Vagina (tissue), 2 donors: ENCODE measurements around the gene PAQR5. TPM values are rescaled to one million over a fixed set of nuclear protein-coding genes. Genes with fewer than 3 reads are reported as not detected.

ENCODE experiments used
- DNase-seq, 2 donors: peaks; one replicate each; pipeline ENCODE4 v3.0.0-alpha.2; 2017; ENCODE audit errors: extremely low spot score in 2 of 2
- H3K27ac ChIP-seq: fragments of 200-600 bp; sonication (generic); one replicate; pipeline ENCODE4 v1.5.1; 2019
- H3K27me3 ChIP-seq: fragments of 200-600 bp; sonication (generic); one replicate; pipeline ENCODE4 v1.5.1; 2019
- H3K36me3 ChIP-seq, 2 donors: fragments of 200-600 bp; sonication (generic); one replicate each; pipeline ENCODE4 v1.5.1; 2017 to 2019
- H3K4me1 ChIP-seq: fragments of 200-600 bp; sonication (generic); one replicate; pipeline ENCODE4 v1.5.1; 2019
- H3K4me3 ChIP-seq, 2 donors: fragments of 200-600 bp; sonication (generic); 1 replicate in 1 of 2; 2 replicates in 1 of 2; pipeline ENCODE4 v1.5.1; 2016 to 2019
- H3K9me3 ChIP-seq: fragments of 200-600 bp; sonication (generic); one replicate; pipeline ENCODE4 v1.5.1; 2019
- POLR2A ChIP-seq, 2 donors: fragments of 450-650 bp; IDR thresholded peaks; one replicate each; pipeline ENCODE4 v1.6.1; 2017; ENCODE audit warnings: antibody characterized with exemption in 2 of 2, mild to moderate bottlenecking in 2 of 2, moderate library complexity in 2 of 2
- POLR2AphosphoS5 ChIP-seq, 2 donors: sonication (generic); formaldehyde crosslinking; IDR thresholded peaks; one replicate each; pipeline ENCODE4 v1.9.0; 2017; ENCODE audit warnings: antibody characterized with exemption in 2 of 2, mild to moderate bottlenecking in 2 of 2, low read depth in 1 of 2; ENCODE audit not compliant: insufficient read depth in 1 of 2
- intact Hi-C: fragments of 100-400 bp; cut with DNase I; formaldehyde crosslinking; loops from one replicate; pipeline ENCODE4 v1.15.1; 2023
- total RNA-seq: library from RNA; depleted of rRNA; stranded (reverse); fragments of >200 nt; gene quantifications from one replicate; pipeline ENCODE4 v1.2.3, GENCODE V29; 2016
- TF ChIP-seq, protein P1 (sequence below), 3 experiments: fragments of 450-650 bp in 2 of 3; fragments of 200-600 bp in 1 of 3; sonication (generic) in 1 of 3; IDR thresholded peaks; one replicate each; pipeline ENCODE4 v1.5.1; 2017 to 2019; ENCODE audit warnings: antibody characterized with exemption in 3 of 3, mild to moderate bottlenecking in 2 of 3, moderate library complexity in 2 of 3

Gene PAQR5
- total RNA-seq, 1 donor from 2014 or later: 9.1 TPM

DNA sequence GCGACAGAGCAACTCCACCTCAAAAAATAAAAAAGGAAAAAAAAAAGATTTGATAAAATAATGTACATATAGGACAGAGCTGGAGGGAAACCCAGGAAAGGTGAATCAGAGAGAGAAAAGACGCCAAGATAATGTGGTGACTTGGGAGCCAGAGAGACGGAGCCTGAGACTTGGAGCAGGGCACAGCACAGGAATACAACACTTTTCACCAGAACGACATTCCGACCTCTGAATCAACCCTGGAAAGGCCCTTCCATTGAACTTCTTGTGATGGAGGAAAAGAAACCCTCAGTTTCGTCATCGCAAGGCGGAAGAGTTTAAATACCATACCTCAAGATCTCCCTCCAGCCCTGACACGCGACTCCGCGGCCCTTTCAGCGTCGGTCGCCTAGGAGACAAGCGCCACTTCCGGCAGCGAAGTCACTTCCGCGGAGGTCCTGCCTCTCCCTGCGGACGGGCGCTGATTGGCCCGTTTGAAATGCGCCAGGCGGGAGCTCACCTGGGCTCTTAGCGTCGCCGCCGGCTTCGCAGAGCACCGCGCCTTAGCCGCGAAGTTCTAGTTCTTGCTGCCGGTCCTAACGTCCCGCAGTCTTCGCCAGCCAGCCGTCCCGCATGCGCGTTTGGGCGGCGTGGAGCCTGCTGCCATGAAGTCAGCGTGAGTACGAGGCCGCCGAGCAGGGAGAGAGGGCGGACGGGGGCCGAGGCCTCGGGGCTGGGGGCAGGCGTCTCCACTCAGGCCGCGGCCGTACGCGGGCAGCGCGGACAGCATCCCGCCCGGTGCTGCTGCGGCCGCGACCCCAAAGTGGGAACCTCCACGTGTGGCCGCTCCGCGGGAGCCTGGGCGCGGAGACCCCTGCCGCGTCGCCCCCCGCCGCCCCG, 115.3 kb downstream of the PAQR5 start, which contains the start of gene KIF23:
Gene KIF23 (plus strand): TSS at position 528 of the 879 bp plus-strand sequence. CDS start 117 bp downstream, at position 645.
- peak within 1 kb of the TSS; percentile 48 for H3K27ac ChIP-seq
- no peaks in the 10 kb centered on the region for H3K27me3 ChIP-seq
- peak; percentile 57 to 58 for TF ChIP-seq POLR2AphosphoS5 (IDR thresholded peaks at IDR 0.05; ENCODE audit: insufficient read depth in 1 of 2, low read depth in 1 of 2)
- TF ChIP-seq POLR2A (IDR thresholded peaks at IDR 0.05): no peak
- H3K4me1 ChIP-seq: peaks cover 16% of the 10 kb centered on the region
- intact Hi-C loops: no loop called here
- no peaks in the 10 kb centered on the region for H3K9me3 ChIP-seq
- no peaks in the 10 kb centered on the region for H3K36me3 ChIP-seq
- DNase-seq: no peak
- peak within 1 kb of the TSS; percentile 70 to 76 for H3K4me3 ChIP-seq

DNA sequence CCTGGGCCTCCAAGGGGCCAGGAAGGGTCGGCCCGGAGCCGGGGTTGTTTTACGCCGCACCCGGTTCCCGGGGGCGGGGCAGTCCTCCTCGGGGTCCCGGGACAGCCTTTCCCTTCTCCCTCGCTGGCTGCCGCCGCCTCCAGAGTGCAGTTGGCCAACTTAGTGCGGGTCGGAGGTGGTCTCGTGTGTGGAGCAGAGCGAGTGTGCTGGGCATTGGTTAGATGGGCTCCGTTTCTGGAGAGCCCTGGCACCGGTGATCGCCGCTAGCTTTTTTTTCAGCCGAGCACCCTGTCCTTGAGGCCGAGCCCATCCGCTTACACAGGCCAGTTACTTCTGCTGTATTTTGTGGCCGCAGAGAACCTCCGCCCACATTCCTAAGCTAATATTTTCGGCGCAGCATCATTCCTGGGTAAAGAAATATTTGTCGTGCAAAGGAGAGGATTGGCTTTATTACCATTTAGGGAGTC, 116.0 kb downstream of the PAQR5 start:
- TF ChIP-seq POLR2AphosphoS5 (IDR thresholded peaks at IDR 0.05; ENCODE audit: insufficient read depth in 1 of 2, low read depth in 1 of 2) (no peak), POLR2A (IDR thresholded peaks at IDR 0.05) (no peak)
- TF ChIP-seq, protein P1, sequence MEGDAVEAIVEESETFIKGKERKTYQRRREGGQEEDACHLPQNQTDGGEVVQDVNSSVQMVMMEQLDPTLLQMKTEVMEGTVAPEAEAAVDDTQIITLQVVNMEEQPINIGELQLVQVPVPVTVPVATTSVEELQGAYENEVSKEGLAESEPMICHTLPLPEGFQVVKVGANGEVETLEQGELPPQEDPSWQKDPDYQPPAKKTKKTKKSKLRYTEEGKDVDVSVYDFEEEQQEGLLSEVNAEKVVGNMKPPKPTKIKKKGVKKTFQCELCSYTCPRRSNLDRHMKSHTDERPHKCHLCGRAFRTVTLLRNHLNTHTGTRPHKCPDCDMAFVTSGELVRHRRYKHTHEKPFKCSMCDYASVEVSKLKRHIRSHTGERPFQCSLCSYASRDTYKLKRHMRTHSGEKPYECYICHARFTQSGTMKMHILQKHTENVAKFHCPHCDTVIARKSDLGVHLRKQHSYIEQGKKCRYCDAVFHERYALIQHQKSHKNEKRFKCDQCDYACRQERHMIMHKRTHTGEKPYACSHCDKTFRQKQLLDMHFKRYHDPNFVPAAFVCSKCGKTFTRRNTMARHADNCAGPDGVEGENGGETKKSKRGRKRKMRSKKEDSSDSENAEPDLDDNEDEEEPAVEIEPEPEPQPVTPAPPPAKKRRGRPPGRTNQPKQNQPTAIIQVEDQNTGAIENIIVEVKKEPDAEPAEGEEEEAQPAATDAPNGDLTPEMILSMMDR (IDR thresholded peaks at IDR 0.05): no peak
- Histone ChIP-seq H3K27me3 (no peaks in the 10 kb centered on the region), H3K4me3 (peak overlapping the region; percentile 70 to 76), H3K4me1 (peaks cover 16% of the 10 kb centered on the region), H3K9me3 (no peaks in the 10 kb centered on the region), H3K36me3 (no peaks in the 10 kb centered on the region), H3K27ac (peak overlapping the region; percentile 48)
- DNase-seq: no peak
- intact Hi-C loops: no loop called here

DNA sequence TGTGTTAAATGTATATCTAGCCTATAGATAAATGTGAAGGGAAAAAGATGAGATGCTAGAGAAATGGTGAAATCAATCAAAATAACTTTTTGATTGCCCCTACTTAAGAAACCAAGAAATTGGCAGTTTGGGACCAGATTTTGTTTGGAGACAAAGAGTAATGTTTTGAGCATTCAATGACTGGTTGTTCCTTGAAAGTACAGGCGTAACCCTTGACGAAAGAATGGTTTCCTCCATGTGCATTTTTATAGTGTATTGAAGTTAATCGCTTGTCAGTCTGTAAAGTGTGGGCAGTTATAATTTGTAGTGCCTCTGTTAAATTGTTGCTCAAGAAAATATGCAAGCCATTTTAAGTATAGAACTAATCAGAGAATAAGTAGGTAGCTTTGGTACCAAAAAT, 116.7 kb downstream of the PAQR5 start:
- DNase-seq: no peak
- Histone ChIP-seq H3K27me3 (no peaks in the 10 kb centered on the region), H3K27ac (no peak overlapping the region), H3K36me3 (no peaks in the 10 kb centered on the region), H3K4me3 (no peak overlapping the region), H3K9me3 (no peaks in the 10 kb centered on the region), H3K4me1 (peaks cover 16% of the 10 kb centered on the region)
- intact Hi-C loops: no loop called here
- no peak for TF ChIP-seq POLR2A (IDR thresholded peaks at IDR 0.05)
- TF ChIP-seq, protein P1 (IDR thresholded peaks at IDR 0.05): no peak
- TF ChIP-seq POLR2AphosphoS5 (IDR thresholded peaks at IDR 0.05; ENCODE audit: insufficient read depth in 1 of 2, low read depth in 1 of 2): no peak

DNA sequence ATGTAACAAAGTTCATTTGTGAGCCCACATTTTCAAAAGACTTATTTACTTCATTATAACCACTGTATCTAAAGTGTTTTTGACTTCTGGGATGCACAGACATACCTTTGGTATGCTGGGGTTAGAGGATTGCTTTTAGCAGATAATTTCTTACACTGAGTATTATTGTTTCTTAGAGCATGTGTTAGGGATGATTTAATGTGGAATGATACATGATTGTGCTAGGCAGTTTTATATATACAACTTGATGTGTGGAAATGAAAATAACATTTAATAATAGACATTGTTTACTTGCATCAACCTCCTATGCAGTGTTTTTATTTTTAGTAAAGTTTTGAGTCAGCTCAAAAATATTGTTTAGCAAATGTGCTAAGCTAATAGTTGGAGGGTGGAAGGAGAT, 118.9 kb downstream of the PAQR5 start:
- TF ChIP-seq POLR2A (IDR thresholded peaks at IDR 0.05): no peak
- TF ChIP-seq, protein P1 (IDR thresholded peaks at IDR 0.05): no peak
- no peak for TF ChIP-seq POLR2AphosphoS5 (IDR thresholded peaks at IDR 0.05; ENCODE audit: insufficient read depth in 1 of 2, low read depth in 1 of 2)
- no peak for DNase-seq
- no peak overlapping the region for H3K4me3 ChIP-seq
- no peak overlapping the region for H3K27ac ChIP-seq
- H3K27me3 ChIP-seq: no peaks in the 10 kb centered on the region
- H3K36me3 ChIP-seq: no peaks in the 10 kb centered on the region
- peaks cover 16% of the 10 kb centered on the region for H3K4me1 ChIP-seq
- H3K9me3 ChIP-seq: no peaks in the 10 kb centered on the region
- intact Hi-C loops: no loop called here

DNA sequence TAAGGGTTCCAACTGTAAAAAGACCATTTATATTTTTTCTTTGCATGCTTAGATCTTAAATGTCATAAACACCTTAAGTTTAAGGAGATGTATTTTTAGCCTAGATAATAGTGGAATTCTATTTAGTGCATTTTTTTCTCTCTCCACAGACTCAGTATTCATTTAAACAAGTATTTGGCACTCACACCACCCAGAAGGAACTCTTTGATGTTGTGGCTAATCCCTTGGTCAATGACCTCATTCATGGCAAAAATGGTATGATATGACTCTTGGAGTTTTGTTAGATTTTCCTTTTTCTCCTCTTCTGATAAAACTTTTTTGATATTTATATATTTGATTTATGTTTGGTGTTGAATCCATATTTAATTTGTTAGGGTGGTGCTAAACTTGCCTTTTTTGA, 122.8 kb downstream of the PAQR5 start:
- Histone ChIP-seq H3K4me1 (no peaks in the 10 kb centered on the region), H3K36me3 (no peaks in the 10 kb centered on the region), H3K27ac (no peak overlapping the region), H3K27me3 (no peaks in the 10 kb centered on the region), H3K4me3 (no peak overlapping the region), H3K9me3 (no peaks in the 10 kb centered on the region)
- TF ChIP-seq POLR2AphosphoS5 (IDR thresholded peaks at IDR 0.05; ENCODE audit: insufficient read depth in 1 of 2, low read depth in 1 of 2) (no peak), POLR2A (IDR thresholded peaks at IDR 0.05) (no peak)
- TF ChIP-seq, protein P1 (IDR thresholded peaks at IDR 0.05): no peak
- intact Hi-C loops: no loop called here
- DNase-seq: no peak
